GM23338 (cell line): ENCODE measurements around the gene RNFT2. TPM values are rescaled to one million over a fixed set of nuclear protein-coding genes. Genes with fewer than 3 reads are reported as not detected.
A peak's percentile ranks its signal among the peaks of the same experiment; 100 is the strongest.

Experiments used
- ATAC-seq: fragments of 200-7000 bp; cut with Tn5 transposase; 3 replicates; pipeline ENCODE4 v1.9.1; 2020
- DNase-seq: peaks from one replicate; pipeline ENCODE4 v3.0.0-alpha.2; 2015; ENCODE audit warnings: low spot score
- H2AFZ ChIP-seq: fragments of 200-600 bp; sonication (generic); 2 replicates; pipeline ENCODE4 v1.8.0; 2016; ENCODE audit warnings: antibody characterized with exemption, mild to moderate bottlenecking, moderate library complexity
- H3F3A ChIP-seq: fragments of 200-600 bp; sonication (generic); replicated peaks from 2 replicates; pipeline ENCODE4 v1.8.0; 2017; ENCODE audit warnings: antibody characterized with exemption, mixed run types, low read depth
- H3K27ac ChIP-seq: fragments of 200-600 bp; sonication (generic); 2 replicates; pipeline ENCODE4 v1.6.1; 2016; ENCODE audit warnings: low read depth
- H3K27me3 ChIP-seq: fragments of 200-600 bp; sonication (generic); 2 replicates; pipeline ENCODE4 v1.8.0; 2016; ENCODE audit warnings: mild to moderate bottlenecking, mixed run types, moderate library complexity; ENCODE audit not compliant: insufficient read depth
- H3K36me3 ChIP-seq: fragments of 200-600 bp; sonication (generic); 2 replicates; pipeline ENCODE4 v1.8.0; 2016; ENCODE audit warnings: mild to moderate bottlenecking; ENCODE audit not compliant: insufficient read depth
- H3K4me1 ChIP-seq: fragments of 200-600 bp; sonication (generic); 2 replicates; pipeline ENCODE4 v1.8.0; 2016; ENCODE audit warnings: mild to moderate bottlenecking, moderate library complexity; ENCODE audit not compliant: insufficient read depth
- H3K4me2 ChIP-seq: fragments of 200-600 bp; sonication (generic); 2 replicates; pipeline ENCODE4 v1.7.1; 2017; ENCODE audit warnings: mixed run types
- H3K4me3 ChIP-seq: fragments of 200-600 bp; sonication (generic); 2 replicates; pipeline ENCODE4 v1.6.1; 2016; ENCODE audit warnings: mixed run types
- H3K79me2 ChIP-seq: fragments of 200-600 bp; sonication (generic); replicated peaks from 2 replicates; pipeline ENCODE4 v1.8.0; 2017; ENCODE audit warnings: mild to moderate bottlenecking; ENCODE audit not compliant: insufficient read depth
- H3K9me2 ChIP-seq: fragments of 200-600 bp; sonication (generic); 2 replicates; pipeline ENCODE4 v1.8.0; 2017; ENCODE audit not compliant: insufficient read depth
- H4K20me1 ChIP-seq: fragments of 200-600 bp; sonication (generic); replicated peaks from 2 replicates; pipeline ENCODE4 v1.8.0; 2017; ENCODE audit warnings: mild to moderate bottlenecking; ENCODE audit not compliant: insufficient read depth
- H3K27ac Mint-ChIP-seq: 2 replicates; pipeline ENCODE4 v1.8.0; 2020; ENCODE audit warnings: inconsistent platforms, mild to moderate bottlenecking, moderate library complexity, mixed read lengths
- H3K27me3 Mint-ChIP-seq: 3 replicates; pipeline ENCODE4 v1.8.0; 2022; ENCODE audit warnings: low read depth, mild to moderate bottlenecking, moderate library complexity, mixed read lengths, inconsistent platforms; ENCODE audit not compliant: insufficient read depth, poor library complexity
- H3K36me3 Mint-ChIP-seq: 3 replicates; pipeline ENCODE4 v1.8.0; 2021; ENCODE audit warnings: low read depth, mild to moderate bottlenecking, inconsistent platforms, moderate library complexity, mixed read lengths
- H3K4me1 Mint-ChIP-seq: 3 replicates; pipeline ENCODE4 v1.8.0; 2020; ENCODE audit warnings: mild to moderate bottlenecking, inconsistent platforms, mixed read lengths
- H3K4me3 Mint-ChIP-seq: 3 replicates; pipeline ENCODE4 v1.8.0; 2021; ENCODE audit warnings: moderate library complexity, mild to moderate bottlenecking, inconsistent platforms, mixed read lengths
- H3K9me3 Mint-ChIP-seq: 3 replicates; pipeline ENCODE4 v1.8.0; 2020; ENCODE audit warnings: moderate library complexity, mild to moderate bottlenecking, inconsistent platforms, mixed read lengths
- CREB1 ChIP-seq: fragments of 250-450 bp; sonication (Bioruptor Pico); IDR thresholded peaks from 2 replicates; pipeline ENCODE4 v1.5.0; 2020; ENCODE audit warnings: low read depth, mild to moderate bottlenecking, moderate library complexity
- ETS1 ChIP-seq: IDR thresholded peaks from 2 replicates; pipeline ENCODE4 v1.6.1; 2016; ENCODE audit warnings: antibody characterized with exemption
- EZH2 ChIP-seq: fragments of 200-600 bp; sonication (generic); IDR thresholded peaks from one replicate; pipeline ENCODE4 v1.8.0; 2017; ENCODE audit warnings: antibody characterized with exemption, mild to moderate bottlenecking, low read depth; ENCODE audit not compliant: unreplicated experiment
- EZH2phosphoT487 ChIP-seq: fragments of 200-600 bp; sonication (generic); IDR thresholded peaks from one replicate; pipeline ENCODE4 v1.8.1; 2018; ENCODE audit warnings: antibody characterized with exemption; ENCODE audit not compliant: unreplicated experiment
- JUNB ChIP-seq: IDR thresholded peaks from one replicate; pipeline ENCODE4 v1.6.1; 2016; ENCODE audit warnings: antibody characterized with exemption; ENCODE audit not compliant: unreplicated experiment
- NANOG ChIP-seq: IDR thresholded peaks from 2 replicates; pipeline ENCODE4 v1.6.1; 2016; ENCODE audit warnings: antibody characterized with exemption, borderline replicate concordance
- POLR2AphosphoS5 ChIP-seq: IDR thresholded peaks from 2 replicates; pipeline ENCODE4 v1.6.1; 2016; ENCODE audit warnings: antibody characterized with exemption, low read depth
- STAT1 ChIP-seq: IDR thresholded peaks from one replicate; pipeline ENCODE4 v1.6.1; 2016; ENCODE audit warnings: antibody characterized with exemption; ENCODE audit not compliant: unreplicated experiment
- ZNF114 ChIP-seq: fragments of 250-450 bp; sonication (Bioruptor Pico); IDR thresholded peaks from 2 replicates; pipeline ENCODE4 v1.5.0; 2020; ENCODE audit warnings: mild to moderate bottlenecking, moderate library complexity
- ZNF331 ChIP-seq: fragments of 250-450 bp; sonication (Bioruptor Pico); IDR thresholded peaks from 2 replicates; pipeline ENCODE4 v1.5.0; 2020; ENCODE audit warnings: low read depth, mild to moderate bottlenecking, moderate library complexity
- polyA plus RNA-seq: library from polyadenylated mRNA; unstranded; fragments of >200 nt; fragmentation: Nextera tagmentation; extraction: Ambion mirVana; gene quantifications from 2 replicates; pipeline ENCODE4 v1.2.1, GENCODE V29; 2016
- total RNA-seq: library from RNA; depleted of rRNA; stranded (reverse); fragments of >200 nt; shearing (Covaris generic); gene quantifications from 2 replicates; pipeline ENCODE4 v1.2.3, GENCODE V29; 2014
- TF ChIP-seq, protein P1 (sequence below): IDR thresholded peaks from one replicate; pipeline ENCODE4 v1.6.1; 2018; ENCODE audit warnings: antibody characterized with exemption; ENCODE audit not compliant: unreplicated experiment
- TF ChIP-seq, protein P2 (sequence below), 2 experiments: fragments of 200-600 bp in 1 of 2; sonication (generic) in 1 of 2; conservative IDR thresholded peaks; 2 replicates each; pipeline versions ENCODE4 v1.5.1 to v1.6.1; 2016 to 2017; ENCODE audit warnings: antibody characterized with exemption in 2 of 2, low read depth in 2 of 2, mild to moderate bottlenecking in 2 of 2, moderate library complexity in 1 of 2
- TF ChIP-seq, protein P3 (sequence below): fragments of 250-450 bp; sonication (Bioruptor Pico); IDR thresholded peaks from 2 replicates; pipeline ENCODE4 v1.5.0; 2020; ENCODE audit warnings: mild to moderate bottlenecking, moderate library complexity

RNFT2 gene
- total and polyA plus RNA-seq, 2 experiments from 2014 or later: 19.3 to 22.9 TPM

GRCh38 chr12:116736962-116737773 lies 947 bp upstream of the RNFT2 start:
- ATAC-seq (peak; percentile 33), DNase-seq (peak; percentile 49)
- peaks cover 5% of the 10 kb centered on the region for H3K27me3 Mint-ChIP-seq
- Histone ChIP-seq H3K4me2 (peak overlapping the region; percentile 94), H3K9me2 (no peaks in the 10 kb centered on the region), H4K20me1 (peaks cover 21% of the 10 kb centered on the region; the same call in 1 of the 2 replicates), H3F3A (no peaks in the 10 kb centered on the region), H3K4me1 (peaks cover 12% of the 10 kb centered on the region), H3K36me3 (no peaks in the 10 kb centered on the region; the same call in 1 of the 2 replicates), H3K27ac (no peak overlapping the region), H3K27me3 (no peaks in the 10 kb centered on the region), H3K79me2 (peaks cover 59% of the 10 kb centered on the region), H3K4me3 (peak overlapping the region; percentile 96), H2AFZ (peak overlapping the region; percentile 80; the same call in 1 of the 2 replicates)
- H3K4me3 Mint-ChIP-seq: peak overlapping the region; percentile 96
- no peaks in the 10 kb centered on the region for H3K9me3 Mint-ChIP-seq
- peaks cover 12% of the 10 kb centered on the region for H3K4me1 Mint-ChIP-seq
- TF ChIP-seq ETS1: no peak
- no peak for TF ChIP-seq EZH2
- TF ChIP-seq, protein P1, sequence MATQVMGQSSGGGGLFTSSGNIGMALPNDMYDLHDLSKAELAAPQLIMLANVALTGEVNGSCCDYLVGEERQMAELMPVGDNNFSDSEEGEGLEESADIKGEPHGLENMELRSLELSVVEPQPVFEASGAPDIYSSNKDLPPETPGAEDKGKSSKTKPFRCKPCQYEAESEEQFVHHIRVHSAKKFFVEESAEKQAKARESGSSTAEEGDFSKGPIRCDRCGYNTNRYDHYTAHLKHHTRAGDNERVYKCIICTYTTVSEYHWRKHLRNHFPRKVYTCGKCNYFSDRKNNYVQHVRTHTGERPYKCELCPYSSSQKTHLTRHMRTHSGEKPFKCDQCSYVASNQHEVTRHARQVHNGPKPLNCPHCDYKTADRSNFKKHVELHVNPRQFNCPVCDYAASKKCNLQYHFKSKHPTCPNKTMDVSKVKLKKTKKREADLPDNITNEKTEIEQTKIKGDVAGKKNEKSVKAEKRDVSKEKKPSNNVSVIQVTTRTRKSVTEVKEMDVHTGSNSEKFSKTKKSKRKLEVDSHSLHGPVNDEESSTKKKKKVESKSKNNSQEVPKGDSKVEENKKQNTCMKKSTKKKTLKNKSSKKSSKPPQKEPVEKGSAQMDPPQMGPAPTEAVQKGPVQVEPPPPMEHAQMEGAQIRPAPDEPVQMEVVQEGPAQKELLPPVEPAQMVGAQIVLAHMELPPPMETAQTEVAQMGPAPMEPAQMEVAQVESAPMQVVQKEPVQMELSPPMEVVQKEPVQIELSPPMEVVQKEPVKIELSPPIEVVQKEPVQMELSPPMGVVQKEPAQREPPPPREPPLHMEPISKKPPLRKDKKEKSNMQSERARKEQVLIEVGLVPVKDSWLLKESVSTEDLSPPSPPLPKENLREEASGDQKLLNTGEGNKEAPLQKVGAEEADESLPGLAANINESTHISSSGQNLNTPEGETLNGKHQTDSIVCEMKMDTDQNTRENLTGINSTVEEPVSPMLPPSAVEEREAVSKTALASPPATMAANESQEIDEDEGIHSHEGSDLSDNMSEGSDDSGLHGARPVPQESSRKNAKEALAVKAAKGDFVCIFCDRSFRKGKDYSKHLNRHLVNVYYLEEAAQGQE: no peak
- TF ChIP-seq JUNB: no peak
- TF ChIP-seq ZNF331 (CRISPR knock-in tag): no peak
- TF ChIP-seq CREB1 (CRISPR knock-in tag): no peak
- TF ChIP-seq, protein P2, sequence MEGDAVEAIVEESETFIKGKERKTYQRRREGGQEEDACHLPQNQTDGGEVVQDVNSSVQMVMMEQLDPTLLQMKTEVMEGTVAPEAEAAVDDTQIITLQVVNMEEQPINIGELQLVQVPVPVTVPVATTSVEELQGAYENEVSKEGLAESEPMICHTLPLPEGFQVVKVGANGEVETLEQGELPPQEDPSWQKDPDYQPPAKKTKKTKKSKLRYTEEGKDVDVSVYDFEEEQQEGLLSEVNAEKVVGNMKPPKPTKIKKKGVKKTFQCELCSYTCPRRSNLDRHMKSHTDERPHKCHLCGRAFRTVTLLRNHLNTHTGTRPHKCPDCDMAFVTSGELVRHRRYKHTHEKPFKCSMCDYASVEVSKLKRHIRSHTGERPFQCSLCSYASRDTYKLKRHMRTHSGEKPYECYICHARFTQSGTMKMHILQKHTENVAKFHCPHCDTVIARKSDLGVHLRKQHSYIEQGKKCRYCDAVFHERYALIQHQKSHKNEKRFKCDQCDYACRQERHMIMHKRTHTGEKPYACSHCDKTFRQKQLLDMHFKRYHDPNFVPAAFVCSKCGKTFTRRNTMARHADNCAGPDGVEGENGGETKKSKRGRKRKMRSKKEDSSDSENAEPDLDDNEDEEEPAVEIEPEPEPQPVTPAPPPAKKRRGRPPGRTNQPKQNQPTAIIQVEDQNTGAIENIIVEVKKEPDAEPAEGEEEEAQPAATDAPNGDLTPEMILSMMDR (conservative IDR thresholded peaks at IDR 0.05; ENCODE audit: low read depth in 2 of 2): no peak
- no peak for TF ChIP-seq EZH2phosphoT487
- TF ChIP-seq ZNF114 (CRISPR knock-in tag): no peak
- TF ChIP-seq STAT1: no peak
- TF ChIP-seq, protein P3, sequence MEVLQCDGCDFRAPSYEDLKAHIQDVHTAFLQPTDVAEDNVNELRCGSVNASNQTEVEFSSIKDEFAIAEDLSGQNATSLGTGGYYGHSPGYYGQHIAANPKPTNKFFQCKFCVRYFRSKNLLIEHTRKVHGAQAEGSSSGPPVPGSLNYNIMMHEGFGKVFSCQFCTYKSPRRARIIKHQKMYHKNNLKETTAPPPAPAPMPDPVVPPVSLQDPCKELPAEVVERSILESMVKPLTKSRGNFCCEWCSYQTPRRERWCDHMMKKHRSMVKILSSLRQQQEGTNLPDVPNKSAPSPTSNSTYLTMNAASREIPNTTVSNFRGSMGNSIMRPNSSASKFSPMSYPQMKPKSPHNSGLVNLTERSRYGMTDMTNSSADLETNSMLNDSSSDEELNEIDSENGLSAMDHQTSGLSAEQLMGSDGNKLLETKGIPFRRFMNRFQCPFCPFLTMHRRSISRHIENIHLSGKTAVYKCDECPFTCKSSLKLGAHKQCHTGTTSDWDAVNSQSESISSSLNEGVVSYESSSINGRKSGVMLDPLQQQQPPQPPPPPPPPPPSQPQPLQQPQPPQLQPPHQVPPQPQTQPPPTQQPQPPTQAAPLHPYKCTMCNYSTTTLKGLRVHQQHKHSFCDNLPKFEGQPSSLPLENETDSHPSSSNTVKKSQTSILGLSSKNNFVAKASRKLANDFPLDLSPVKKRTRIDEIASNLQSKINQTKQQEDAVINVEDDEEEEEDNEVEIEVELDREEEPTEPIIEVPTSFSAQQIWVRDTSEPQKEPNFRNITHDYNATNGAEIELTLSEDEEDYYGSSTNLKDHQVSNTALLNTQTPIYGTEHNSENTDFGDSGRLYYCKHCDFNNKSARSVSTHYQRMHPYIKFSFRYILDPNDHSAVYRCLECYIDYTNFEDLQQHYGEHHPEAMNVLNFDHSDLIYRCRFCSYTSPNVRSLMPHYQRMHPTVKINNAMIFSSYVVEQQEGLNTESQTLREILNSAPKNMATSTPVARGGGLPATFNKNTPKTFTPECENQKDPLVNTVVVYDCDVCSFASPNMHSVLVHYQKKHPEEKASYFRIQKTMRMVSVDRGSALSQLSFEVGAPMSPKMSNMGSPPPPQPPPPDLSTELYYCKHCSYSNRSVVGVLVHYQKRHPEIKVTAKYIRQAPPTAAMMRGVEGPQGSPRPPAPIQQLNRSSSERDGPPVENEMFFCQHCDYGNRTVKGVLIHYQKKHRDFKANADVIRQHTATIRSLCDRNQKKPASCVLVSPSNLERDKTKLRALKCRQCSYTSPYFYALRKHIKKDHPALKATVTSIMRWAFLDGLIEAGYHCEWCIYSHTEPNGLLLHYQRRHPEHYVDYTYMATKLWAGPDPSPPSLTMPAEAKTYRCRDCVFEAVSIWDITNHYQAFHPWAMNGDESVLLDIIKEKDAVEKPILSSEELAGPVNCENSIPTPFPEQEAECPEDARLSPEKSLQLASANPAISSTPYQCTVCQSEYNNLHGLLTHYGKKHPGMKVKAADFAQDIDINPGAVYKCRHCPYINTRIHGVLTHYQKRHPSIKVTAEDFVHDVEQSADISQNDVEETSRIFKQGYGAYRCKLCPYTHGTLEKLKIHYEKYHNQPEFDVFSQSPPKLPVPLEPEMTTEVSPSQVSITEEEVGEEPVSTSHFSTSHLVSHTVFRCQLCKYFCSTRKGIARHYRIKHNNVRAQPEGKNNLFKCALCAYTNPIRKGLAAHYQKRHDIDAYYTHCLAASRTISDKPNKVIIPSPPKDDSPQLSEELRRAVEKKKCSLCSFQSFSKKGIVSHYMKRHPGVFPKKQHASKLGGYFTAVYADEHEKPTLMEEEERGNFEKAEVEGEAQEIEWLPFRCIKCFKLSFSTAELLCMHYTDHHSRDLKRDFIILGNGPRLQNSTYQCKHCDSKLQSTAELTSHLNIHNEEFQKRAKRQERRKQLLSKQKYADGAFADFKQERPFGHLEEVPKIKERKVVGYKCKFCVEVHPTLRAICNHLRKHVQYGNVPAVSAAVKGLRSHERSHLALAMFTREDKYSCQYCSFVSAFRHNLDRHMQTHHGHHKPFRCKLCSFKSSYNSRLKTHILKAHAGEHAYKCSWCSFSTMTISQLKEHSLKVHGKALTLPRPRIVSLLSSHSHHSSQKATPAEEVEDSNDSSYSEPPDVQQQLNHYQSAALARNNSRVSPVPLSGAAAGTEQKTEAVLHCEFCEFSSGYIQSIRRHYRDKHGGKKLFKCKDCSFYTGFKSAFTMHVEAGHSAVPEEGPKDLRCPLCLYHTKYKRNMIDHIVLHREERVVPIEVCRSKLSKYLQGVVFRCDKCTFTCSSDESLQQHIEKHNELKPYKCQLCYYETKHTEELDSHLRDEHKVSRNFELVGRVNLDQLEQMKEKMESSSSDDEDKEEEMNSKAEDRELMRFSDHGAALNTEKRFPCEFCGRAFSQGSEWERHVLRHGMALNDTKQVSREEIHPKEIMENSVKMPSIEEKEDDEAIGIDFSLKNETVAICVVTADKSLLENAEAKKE: no peak
- no peak for TF ChIP-seq NANOG
- TF ChIP-seq POLR2AphosphoS5: no peak
- H3K36me3 Mint-ChIP-seq: peaks cover 29% of the 10 kb centered on the region
- peak overlapping the region; percentile 78; the same call in 1 of the 2 replicates for H3K27ac Mint-ChIP-seq
